ENCODE measurements around the gene RALGAPA2.

DNA sequence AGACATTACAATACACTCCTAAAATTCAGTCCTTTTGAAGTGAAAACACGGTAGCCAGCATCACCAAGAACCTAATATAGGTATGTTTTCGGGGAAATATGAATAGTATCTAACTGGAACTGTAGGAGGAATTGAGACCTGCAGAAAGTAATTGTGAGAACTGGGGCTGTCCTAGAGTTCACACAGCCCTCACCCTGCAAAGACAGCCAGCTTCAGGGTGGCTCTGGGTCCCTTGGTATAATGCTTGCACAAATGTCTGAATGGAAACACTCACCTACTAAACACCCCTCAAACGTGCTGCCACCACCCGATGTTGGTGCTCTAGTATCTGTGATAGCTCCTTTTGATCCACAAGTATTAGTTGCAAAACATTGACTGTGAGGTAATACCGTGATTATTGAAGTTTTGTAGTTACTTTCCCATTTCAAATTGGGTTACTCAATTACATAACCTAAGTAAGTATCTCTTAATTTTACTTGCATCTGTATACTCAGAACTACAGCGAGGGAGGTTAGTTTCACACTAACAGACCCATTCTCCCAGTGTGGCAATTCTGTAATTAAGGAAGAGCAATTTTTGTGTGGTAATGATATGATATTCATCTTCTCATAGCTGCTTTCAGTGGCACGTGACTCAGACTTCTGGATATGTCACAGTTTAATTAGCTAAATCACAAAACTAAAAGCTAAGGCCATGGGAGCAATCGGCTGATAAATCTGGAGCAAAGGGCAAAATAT, 215.0 kb downstream of the RALGAPA2 start:
- TF ChIP-seq, protein P1, sequence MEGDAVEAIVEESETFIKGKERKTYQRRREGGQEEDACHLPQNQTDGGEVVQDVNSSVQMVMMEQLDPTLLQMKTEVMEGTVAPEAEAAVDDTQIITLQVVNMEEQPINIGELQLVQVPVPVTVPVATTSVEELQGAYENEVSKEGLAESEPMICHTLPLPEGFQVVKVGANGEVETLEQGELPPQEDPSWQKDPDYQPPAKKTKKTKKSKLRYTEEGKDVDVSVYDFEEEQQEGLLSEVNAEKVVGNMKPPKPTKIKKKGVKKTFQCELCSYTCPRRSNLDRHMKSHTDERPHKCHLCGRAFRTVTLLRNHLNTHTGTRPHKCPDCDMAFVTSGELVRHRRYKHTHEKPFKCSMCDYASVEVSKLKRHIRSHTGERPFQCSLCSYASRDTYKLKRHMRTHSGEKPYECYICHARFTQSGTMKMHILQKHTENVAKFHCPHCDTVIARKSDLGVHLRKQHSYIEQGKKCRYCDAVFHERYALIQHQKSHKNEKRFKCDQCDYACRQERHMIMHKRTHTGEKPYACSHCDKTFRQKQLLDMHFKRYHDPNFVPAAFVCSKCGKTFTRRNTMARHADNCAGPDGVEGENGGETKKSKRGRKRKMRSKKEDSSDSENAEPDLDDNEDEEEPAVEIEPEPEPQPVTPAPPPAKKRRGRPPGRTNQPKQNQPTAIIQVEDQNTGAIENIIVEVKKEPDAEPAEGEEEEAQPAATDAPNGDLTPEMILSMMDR (IDR thresholded peaks at IDR 0.05): no peak
- no peak for TF ChIP-seq POLR2A (IDR thresholded peaks at IDR 0.05)

Measured in testis (tissue), 2 donors.